ENCODE measurements around the gene ZC3H15.
"Not testable (repeated sequence)": the region's sequence is repeated elsewhere in the genome, so short reads cannot be mapped to it uniquely, and the experiment has no call there.

Gene ZC3H15

GRCh38 chr2:186485871-186486650, at the start of gene ZC3H15:
Gene ZC3H15, plus strand, starts transcription at chr2:186486260. Its CDS starts 123 bp downstream, at chr2:186486383.
- peak within 1 kb of the TSS; percentile 98 for H3K4me3 ChIP-seq (ENCODE audit: low read length, poor library complexity, severe bottlenecking)
- H3K79me2 ChIP-seq (ENCODE audit: insufficient read depth, low read length), result peaks cover 73% of the 10 kb centered on the region
- H3K9me2 ChIP-seq (replicated peaks; ENCODE audit: low read depth, low read length), result no peaks in the 10 kb centered on the region
- H3K4me2 ChIP-seq (ENCODE audit: low read depth, low read length, poor library complexity, severe bottlenecking), result peak within 1 kb of the TSS; percentile 97
- peak within 1 kb of the TSS; percentile 86 for H3K9ac ChIP-seq (ENCODE audit: low read depth, low read length, poor library complexity, severe bottlenecking)
- peaks cover 63% of the 10 kb centered on the region for H3K4me1 ChIP-seq (ENCODE audit: insufficient read depth, low read length, poor library complexity, severe bottlenecking)
- TF ChIP-seq CTCF (conservative IDR thresholded peaks at IDR 0.05; ENCODE audit: low read length) (no peak), EZH2phosphoT487 (IDR thresholded peaks at IDR 0.05; ENCODE audit: borderline replicate concordance) (no peak)
- H3K36me3 ChIP-seq (ENCODE audit: insufficient read depth, low read length), result no peaks in the 10 kb centered on the region
- no peaks in the 10 kb centered on the region for H3K9me3 ChIP-seq (ENCODE audit: insufficient read depth, low read depth, low read length)
- H4K20me1 ChIP-seq (ENCODE audit: insufficient read depth, low read length, poor library complexity, severe bottlenecking), result peaks cover 46% of the 10 kb centered on the region
- no peaks in the 10 kb centered on the region for H3K27me3 ChIP-seq (ENCODE audit: insufficient read depth, low read length, poor library complexity, severe bottlenecking)
- H2AFZ ChIP-seq (ENCODE audit: low read length), result peak within 1 kb of the TSS; percentile 94
- no peaks in the 10 kb centered on the region for H3F3A ChIP-seq (ENCODE audit: low read depth)

GRCh38 chr2:186437719-186438118, 48.3 kb upstream of the ZC3H15 start:
- Histone ChIP-seq H3K27me3 (ENCODE audit: insufficient read depth, low read length, poor library complexity, severe bottlenecking) (no peaks in the 10 kb centered on the region), H3K4me3 (ENCODE audit: low read length, poor library complexity, severe bottlenecking) (no peak overlapping the region), H3K79me2 (ENCODE audit: insufficient read depth, low read length) (no peaks in the 10 kb centered on the region), H3F3A (ENCODE audit: low read depth) (no peaks in the 10 kb centered on the region), H3K4me2 (ENCODE audit: low read depth, low read length, poor library complexity, severe bottlenecking) (no peak overlapping the region), H3K9me2 (replicated peaks; ENCODE audit: low read depth, low read length) (no peaks in the 10 kb centered on the region), H2AFZ (ENCODE audit: low read length) (no peak overlapping the region), H3K36me3 (ENCODE audit: insufficient read depth, low read length) (no peaks in the 10 kb centered on the region), H3K9me3 (ENCODE audit: insufficient read depth, low read depth, low read length) (peaks cover 13% of the 10 kb centered on the region; the same call in 1 of the 2 replicates), H3K9ac (ENCODE audit: low read depth, low read length, poor library complexity, severe bottlenecking) (no peak overlapping the region), H4K20me1 (ENCODE audit: insufficient read depth, low read length, poor library complexity, severe bottlenecking) (no peaks in the 10 kb centered on the region), H3K4me1 (ENCODE audit: insufficient read depth, low read length, poor library complexity, severe bottlenecking) (peaks cover 4% of the 10 kb centered on the region)
- TF ChIP-seq CTCF (conservative IDR thresholded peaks at IDR 0.05; ENCODE audit: low read length), result no peak

- H3K79me2 ChIP-seq (ENCODE audit: insufficient read depth, low read length); H3K36me3 ChIP-seq (ENCODE audit: insufficient read depth, low read length); H3K4me2 ChIP-seq (ENCODE audit: low read depth, low read length, poor library complexity, severe bottlenecking); H3K27me3 ChIP-seq (ENCODE audit: insufficient read depth, low read length, poor library complexity, severe bottlenecking); H3F3A ChIP-seq (ENCODE audit: low read depth); H4K20me1 ChIP-seq (ENCODE audit: insufficient read depth, low read length, poor library complexity, severe bottlenecking); H3K4me3 ChIP-seq (ENCODE audit: low read length, poor library complexity, severe bottlenecking); H2AFZ ChIP-seq (ENCODE audit: low read length); H3K9ac ChIP-seq (ENCODE audit: low read depth, low read length, poor library complexity, severe bottlenecking); H3K9me2 ChIP-seq (replicated peaks; ENCODE audit: low read depth, low read length): not testable (repeated sequence)
- Histone ChIP-seq H3K9me3 (ENCODE audit: insufficient read depth, low read depth, low read length) (peaks cover 13% of the 10 kb centered on the region; the same call in 1 of the 2 replicates), H3K4me1 (ENCODE audit: insufficient read depth, low read length, poor library complexity, severe bottlenecking) (peaks cover 11% of the 10 kb centered on the region)
Observed at GRCh38 chr2:186439673-186440095, 46.4 kb upstream of the ZC3H15 start.

GRCh38 chr2:186440506-186440905, 45.6 kb upstream of the ZC3H15 start:
- no peaks in the 10 kb centered on the region for H3K79me2 ChIP-seq (ENCODE audit: insufficient read depth, low read length)
- H2AFZ ChIP-seq (ENCODE audit: low read length), result no peak overlapping the region
- no peak overlapping the region for H3K9ac ChIP-seq (ENCODE audit: low read depth, low read length, poor library complexity, severe bottlenecking)
- TF ChIP-seq CTCF (conservative IDR thresholded peaks at IDR 0.05; ENCODE audit: low read length) (no peak), EZH2phosphoT487 (IDR thresholded peaks at IDR 0.05; ENCODE audit: borderline replicate concordance) (no peak)
- no peak overlapping the region for H3K4me3 ChIP-seq (ENCODE audit: low read length, poor library complexity, severe bottlenecking)
- peaks cover 13% of the 10 kb centered on the region; the same call in 1 of the 2 replicates for H3K9me3 ChIP-seq (ENCODE audit: insufficient read depth, low read depth, low read length)
- H3K4me2 ChIP-seq (ENCODE audit: low read depth, low read length, poor library complexity, severe bottlenecking), result no peak overlapping the region
- no peaks in the 10 kb centered on the region for H3F3A ChIP-seq (ENCODE audit: low read depth)
- H3K9me2 ChIP-seq (replicated peaks; ENCODE audit: low read depth, low read length), result no peaks in the 10 kb centered on the region
- no peaks in the 10 kb centered on the region for H3K27me3 ChIP-seq (ENCODE audit: insufficient read depth, low read length, poor library complexity, severe bottlenecking)
- H3K36me3 ChIP-seq (ENCODE audit: insufficient read depth, low read length), result no peaks in the 10 kb centered on the region
- H3K4me1 ChIP-seq (ENCODE audit: insufficient read depth, low read length, poor library complexity, severe bottlenecking), result peaks cover 11% of the 10 kb centered on the region
- H4K20me1 ChIP-seq (ENCODE audit: insufficient read depth, low read length, poor library complexity, severe bottlenecking), result no peaks in the 10 kb centered on the region

All from Loucy (cell line).